Epithelial cell of prostate (primary cell): ENCODE results near the gene ASPG.
A peak's percentile ranks its signal among the peaks of the same experiment; 100 is the strongest.

ENCODE experiments used
- DNase-seq: peaks from one replicate; pipeline ENCODE4 v3.0.0-alpha.2; 2011; ENCODE audit warnings: low read depth, low spot score
- H3K27ac ChIP-seq: fragments of 450-650 bp; 2 replicates; pipeline ENCODE4 v1.5.1; 2017; ENCODE audit warnings: mild to moderate bottlenecking

ASPG gene

DNA sequence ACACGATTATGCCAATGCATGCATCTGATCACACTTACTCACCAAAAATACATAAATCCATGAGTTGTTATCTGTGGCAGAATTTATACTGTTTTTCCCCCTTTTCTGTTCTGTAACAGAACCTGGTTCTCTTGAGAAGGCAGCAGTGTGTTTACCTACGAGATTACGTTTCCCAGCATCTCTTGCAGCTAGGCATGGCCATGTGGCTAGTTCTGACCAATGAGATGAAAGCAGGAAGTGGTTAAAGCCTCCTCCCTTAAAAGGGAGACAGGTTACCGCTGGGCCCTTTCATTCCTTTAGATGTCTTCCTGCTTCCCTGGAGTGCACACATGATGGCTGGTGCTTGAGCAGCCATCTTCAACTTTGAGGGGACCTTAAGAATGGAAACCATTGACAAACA, 11.7 kb upstream of the ASPG start:
- H3K27ac ChIP-seq = no peak overlapping the region
- DNase-seq = no peak

DNA sequence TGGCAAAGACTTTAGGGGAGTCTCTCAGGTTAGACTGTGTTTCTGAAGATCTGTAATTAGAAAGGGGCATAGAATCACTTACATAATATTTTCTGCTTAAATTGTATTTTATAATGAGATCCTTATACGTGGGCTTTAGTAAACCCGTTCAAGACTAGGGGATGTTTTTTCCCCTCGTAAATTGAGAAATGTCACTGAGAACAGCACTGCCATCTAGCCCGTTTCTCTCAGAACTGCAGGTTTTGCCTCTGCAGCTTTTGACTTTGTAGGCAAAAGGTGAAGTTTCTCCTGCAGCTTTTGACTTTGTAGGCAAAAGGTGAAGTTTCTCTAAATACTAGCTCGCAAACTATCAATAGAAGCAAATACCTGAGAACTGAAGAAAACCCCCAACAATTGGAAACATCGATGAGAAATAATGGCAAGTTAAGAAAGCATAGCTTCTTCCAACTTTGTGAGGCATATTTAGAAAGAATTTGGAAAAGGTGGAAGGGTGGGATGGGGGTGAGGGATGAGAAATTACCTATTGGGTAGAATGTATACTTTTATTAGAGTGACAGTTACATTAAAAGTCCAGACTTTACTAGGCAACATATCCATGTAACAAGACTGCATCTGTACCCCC, 9.9 kb upstream of the ASPG start:
- no peak for DNase-seq
- no peak overlapping the region for H3K27ac ChIP-seq

DNA sequence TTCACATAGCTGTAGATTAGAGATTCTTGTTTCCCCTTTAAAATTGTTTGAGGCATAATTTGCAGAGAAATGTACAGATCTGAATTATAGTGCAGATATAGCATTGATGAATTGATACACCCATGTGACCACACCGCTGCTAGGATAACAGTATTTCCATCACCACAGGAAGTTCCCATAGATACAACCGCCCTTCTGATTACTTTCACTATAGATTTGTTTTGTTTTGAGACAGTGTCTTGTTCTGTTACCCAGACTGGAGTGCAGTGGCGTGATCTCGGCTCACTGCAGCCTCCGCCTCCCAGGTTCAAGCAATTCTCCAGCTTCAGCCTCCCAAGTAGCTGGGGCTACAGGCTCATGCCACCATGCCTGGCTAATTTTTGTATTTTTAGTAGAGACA, 8.8 kb upstream of the ASPG start:
- no peak for DNase-seq

GRCh38 chr14:104078031-104078455, 7.5 kb upstream of the ASPG start:
- H3K27ac ChIP-seq = no peak overlapping the region

More for the DNA sequence above, 8.8 kb upstream of the ASPG start:
- no peak overlapping the region for H3K27ac ChIP-seq

DNA sequence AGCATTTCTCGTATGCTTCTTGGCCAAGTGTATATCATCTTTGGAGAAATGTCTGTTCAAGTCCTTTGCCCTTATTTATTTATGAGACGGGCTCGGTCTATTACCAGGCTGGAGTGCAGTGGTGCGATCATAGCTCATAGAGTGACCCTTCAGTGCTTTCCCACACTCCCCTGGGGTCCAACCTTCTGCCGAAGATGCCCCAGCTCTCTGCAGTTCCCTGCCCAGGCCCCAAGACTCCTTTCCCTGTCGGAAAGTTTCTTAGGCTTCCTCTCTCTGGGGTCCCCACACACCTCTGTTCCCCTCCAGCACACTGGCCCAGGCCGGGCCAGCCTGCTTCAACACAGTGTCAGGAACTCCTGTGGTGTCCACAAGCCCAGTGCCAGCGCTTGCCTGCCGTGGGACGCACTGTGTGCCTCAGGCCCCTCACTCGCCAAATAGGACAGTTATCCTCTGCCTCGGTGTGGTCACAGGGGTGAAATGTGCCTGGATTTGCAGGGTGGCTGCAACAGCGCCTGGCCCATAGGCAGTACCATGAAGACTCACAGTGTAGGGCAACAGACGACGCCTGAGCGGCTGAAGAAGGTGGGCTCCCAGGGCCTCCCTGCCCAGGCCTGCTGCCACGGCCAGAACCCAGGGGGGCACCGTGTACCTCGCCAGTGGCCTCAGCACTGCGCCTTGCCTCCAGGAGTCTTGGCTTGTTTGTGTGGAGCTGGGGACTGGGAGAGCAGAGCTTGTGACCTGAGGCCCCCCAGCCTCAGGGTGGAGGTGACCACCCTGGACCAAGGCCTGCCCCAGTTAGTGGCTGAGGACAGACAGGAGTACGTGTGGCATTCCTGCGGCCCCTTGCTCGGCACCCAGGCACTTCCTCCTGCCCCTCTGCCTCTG, 4.9 kb upstream of the ASPG start:
- no peak overlapping the region for H3K27ac ChIP-seq
- DNase-seq = no peak

More at GRCh38 chr14:104078031-104078455, 7.5 kb upstream of the ASPG start:
- DNase-seq = peak; percentile 64

DNA sequence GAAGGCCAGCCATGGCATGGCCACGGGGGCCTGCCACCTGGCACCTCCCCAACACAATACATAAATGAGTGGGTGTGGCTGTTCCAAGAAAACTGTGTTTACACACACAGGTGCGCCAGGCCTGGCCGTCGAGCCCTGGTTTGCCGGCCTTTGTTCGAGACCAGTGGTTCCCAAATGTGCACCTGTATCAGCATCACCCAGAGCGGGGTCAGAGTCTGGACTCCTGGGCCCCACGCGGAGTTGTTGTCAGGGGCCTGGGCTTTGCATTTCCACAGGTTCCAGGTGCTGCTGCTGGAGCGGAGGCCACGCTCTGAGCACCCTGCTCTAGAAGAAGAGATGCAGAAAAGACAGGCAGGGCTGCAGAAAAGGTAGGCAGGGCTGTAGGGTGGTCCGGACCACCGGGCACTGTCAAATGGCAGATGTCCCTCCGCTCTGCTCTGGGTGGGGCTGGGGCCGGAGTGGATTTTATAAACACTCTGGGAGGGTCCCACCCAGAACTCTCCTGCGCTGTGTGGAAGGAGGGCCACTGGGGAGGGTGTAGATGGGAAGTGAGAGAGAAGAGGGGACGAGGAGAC, 4.2 kb upstream of the ASPG start:
- no peak overlapping the region for H3K27ac ChIP-seq
- DNase-seq = no peak

DNA sequence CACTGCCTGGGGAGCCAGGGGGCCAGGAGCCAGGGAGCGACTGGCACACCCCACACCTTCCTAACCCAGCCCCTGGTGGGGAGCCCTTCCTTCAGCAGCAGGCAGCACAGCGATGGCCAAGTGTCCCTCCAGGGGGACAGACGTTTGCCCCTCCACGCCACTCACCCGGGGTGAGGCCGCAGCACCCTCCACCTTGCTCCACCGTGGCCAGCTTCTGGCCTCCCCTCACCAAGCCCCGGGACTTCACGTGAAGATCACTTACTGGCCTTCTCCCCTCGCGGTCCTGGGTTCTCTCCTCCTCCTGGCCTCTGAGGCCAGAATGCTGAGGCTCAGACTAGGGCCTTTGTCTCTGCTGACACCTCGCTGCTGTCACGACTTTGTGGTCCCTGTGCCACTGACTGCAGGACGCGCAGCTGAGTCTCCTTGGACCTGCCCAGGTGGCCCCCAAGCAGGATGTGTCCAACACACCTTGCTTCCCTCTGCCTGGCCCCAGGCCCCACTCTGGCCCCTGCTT, 3.5 kb upstream of the ASPG start:
- H3K27ac ChIP-seq = no peak overlapping the region
- no peak for DNase-seq

GRCh38 chr14:104082807-104083206, 2.7 kb upstream of the ASPG start:
- no peak overlapping the region for H3K27ac ChIP-seq
- no peak for DNase-seq

- no peak overlapping the region for H3K27ac ChIP-seq
- no peak for DNase-seq
These were observed 1.1 kb upstream of the ASPG start for GRCh38 chr14:104084251-104085002.

DNA sequence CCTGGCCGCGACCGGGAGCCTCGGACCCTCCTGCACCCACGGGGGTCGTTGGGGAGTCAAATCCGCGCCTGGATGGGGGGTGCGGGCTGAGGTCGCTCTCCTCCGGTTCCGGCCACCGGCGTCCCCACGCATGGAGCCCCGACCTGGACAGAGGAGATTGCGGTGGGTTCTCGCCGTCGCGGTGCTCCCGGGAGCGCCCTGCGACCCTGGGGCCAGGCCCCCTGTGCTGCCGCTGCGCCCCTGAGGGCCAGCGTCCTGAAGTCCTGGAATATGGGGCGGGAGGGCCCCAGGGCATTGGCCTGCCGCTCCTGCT, 345 bp downstream of the ASPG start:
- H3K27ac ChIP-seq = no peak overlapping the region
- DNase-seq = no peak

DNA sequence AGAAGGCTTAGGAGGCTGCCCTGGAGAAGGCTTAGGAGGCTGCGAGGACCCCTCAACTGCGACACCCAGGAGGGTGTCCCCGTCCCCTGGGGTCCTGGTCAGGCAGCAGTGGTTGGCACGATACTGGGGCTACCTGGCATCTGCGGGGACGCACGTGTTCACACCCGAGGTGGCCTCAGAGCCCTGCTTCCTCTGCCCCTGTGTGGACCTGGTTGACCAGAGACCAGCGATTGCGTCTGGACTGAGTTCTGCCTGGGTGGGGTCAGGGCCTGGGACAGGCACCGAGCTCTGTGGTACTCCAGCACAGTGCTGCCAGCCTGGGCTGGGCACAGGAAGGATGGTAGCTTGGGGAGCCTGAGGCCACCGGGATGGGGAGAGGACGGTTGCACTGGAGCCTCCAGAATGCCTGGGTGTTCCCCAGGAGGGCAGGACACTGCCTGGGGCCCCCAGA, 735 bp downstream of the ASPG start:
- no peak overlapping the region for H3K27ac ChIP-seq
- DNase-seq = no peak

- H3K27ac ChIP-seq = no peak overlapping the region
- DNase-seq = no peak
These were observed 1.4 kb downstream of the ASPG start for GRCh38 chr14:104086661-104087461.

DNA sequence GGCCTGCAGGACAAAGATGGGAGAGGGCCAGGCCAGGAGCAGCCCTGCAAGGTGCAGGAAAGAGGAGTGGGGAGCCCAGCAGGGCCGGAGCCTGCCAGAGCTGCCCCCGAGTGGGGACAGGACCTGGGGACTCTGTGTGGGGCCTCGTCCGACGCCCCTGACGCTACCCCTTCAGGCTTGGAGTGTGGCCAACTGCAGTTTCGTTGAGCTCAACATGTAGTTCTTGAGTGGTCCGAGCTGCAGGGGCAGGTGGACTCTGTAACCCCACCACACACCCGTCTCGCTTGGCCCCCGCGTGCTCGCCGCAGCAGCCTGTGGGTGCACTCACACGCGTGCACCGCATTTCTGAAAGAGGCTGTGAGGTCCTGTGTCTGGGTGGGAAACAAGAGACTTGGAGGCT, 2.0 kb downstream of the ASPG start:
- no peak for DNase-seq
- H3K27ac ChIP-seq = no peak overlapping the region

- DNase-seq = no peak
These were observed 2.7 kb downstream of the ASPG start for GRCh38 chr14:104087981-104088850.

GRCh38 chr14:104090071-104090748, 4.7 kb downstream of the ASPG start:
- DNase-seq = no peak
- H3K27ac ChIP-seq = no peak overlapping the region

More at GRCh38 chr14:104087981-104088850, 2.7 kb downstream of the ASPG start:
- no peak overlapping the region for H3K27ac ChIP-seq

GRCh38 chr14:104091061-104091926, 5.8 kb downstream of the ASPG start:
- H3K27ac ChIP-seq = no peak overlapping the region
- DNase-seq = no peak
